NOMO-1 treated with dmso at 0.1 percent for 144 hours (cell line): ENCODE measurements around the gene RNU6-1.
A peak's percentile ranks its signal among the peaks of the same experiment; 100 is the strongest.

Experiments used
- DNase-seq: peaks from one replicate; lab custom pipeline; 2025; ENCODE audit not compliant: unreplicated experiment; lab: John Stamatoyannopoulos, UW

Gene RNU6-1

GRCh38 chr15:67839929-67840748 is at the start of gene RNU6-1:
Gene RNU6-1 (minus strand): TSS chr15:67840045.
- DNase-seq = peak; percentile 94

DNA sequence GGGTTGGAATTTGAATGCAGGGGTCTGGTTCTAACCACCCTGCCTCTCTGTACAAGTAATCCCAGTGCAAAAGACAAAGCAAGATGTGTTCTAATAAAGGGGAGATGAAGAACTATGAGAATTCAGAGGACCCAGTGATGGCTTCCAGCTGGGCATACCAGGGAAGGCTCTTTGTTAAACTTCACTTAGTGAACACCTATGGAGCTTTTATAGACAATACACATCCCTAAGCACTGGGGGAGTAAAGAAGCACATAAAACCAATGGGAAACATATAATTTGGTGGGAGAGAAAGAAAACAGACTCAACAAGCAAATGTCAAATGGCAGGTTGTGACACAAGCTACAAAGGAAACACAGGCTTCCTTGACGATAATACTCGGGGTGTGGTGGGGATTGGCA is 47.9 kb upstream of the RNU6-1 start:
- no peak for DNase-seq

- DNase-seq = no peak
Observed at GRCh38 chr15:67885861-67886260, 46.0 kb upstream of the RNU6-1 start.

- no peak for DNase-seq
Observed at GRCh38 chr15:67885175-67885523, 45.3 kb upstream of the RNU6-1 start.

DNA sequence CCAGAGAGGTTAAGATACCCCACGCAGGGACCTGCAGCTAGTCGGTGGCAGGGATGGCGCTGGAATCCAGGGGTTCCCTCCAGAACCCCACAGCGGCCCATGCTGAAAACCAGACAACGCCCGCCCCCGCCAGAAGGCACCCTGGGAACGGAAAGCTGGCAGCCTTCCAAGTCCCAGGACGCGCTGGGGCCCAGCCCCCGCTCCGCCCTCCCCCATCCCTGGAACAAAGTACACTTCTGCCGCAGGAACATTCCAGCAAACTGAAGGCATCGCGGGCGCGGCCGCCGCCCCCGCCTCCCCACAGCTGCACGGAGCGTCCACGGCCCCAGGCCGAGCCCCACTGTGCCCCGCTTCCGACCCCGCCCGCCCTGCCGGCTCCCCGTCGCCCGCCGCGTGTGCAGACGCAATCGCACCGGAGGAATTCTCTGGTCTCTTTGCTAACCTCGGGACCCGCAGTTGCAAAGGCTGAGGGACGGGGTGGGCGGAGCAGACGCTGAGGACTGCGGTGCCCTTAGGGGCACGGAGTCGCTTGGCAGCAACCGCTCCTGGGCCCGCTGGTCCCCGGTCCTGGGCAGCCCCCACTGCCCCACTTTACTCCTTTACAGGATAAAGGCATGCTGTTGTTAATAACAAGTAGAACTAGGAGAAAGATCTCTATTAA is 44.8 kb upstream of the RNU6-1 start:
- DNase-seq = peak; percentile 39

DNA sequence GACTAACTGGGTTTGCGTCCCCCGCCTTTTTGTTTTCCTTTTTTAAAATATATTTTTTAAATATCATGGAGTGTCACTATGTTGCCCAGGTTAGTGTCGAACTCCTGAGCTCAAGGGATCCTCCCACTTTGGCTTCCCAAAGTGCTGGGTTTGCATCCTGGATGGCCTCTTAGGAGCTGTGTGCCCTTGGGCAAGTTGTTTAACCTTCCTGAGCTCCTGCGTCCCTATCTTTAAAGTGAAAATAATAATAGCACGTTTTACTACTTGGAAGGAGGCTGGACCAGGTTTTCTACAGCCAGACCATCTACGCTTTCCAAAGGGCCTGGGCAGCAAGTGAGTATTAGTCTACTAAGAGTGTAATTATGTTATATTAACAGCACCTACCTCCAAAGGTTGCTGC is 44.2 kb upstream of the RNU6-1 start:
- no peak for DNase-seq

GRCh38 chr15:67883234-67883773 is 43.5 kb upstream of the RNU6-1 start:
- DNase-seq = no peak

DNA sequence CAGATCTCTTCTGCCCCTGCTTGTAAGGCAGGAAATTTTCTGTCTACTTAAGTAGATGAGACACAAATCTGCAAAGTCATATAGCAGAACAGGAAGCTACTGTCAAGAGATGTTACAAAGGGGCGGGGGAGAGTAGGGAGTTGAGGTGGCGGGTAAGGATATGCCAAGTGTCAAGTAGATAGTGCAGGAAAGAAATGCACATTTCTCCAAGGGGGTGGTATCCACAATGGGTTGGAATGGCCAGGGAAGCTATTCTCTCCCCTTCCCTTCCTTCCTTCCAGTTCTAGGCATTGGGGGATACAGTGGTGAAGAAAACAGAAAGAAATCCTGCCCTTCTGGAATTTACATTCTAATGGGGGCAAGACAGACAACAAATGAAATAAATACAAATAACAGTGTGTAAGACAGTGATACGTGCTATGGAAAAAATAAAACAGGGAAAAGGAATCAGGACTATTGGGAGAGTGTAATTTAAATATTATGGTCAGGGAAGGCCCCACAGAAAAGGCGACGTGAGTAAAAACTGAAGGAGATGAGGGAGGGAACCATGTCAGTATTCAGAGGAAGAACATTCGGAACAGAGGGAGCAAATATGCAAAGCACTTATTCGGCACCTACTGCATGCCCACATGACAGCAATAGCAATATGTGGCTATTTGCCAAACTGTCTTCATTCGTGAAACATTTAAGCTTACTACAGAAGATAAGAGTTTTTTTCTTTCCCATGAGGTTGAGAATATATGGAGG is 42.8 kb upstream of the RNU6-1 start:
- DNase-seq = peak; percentile 83

DNA sequence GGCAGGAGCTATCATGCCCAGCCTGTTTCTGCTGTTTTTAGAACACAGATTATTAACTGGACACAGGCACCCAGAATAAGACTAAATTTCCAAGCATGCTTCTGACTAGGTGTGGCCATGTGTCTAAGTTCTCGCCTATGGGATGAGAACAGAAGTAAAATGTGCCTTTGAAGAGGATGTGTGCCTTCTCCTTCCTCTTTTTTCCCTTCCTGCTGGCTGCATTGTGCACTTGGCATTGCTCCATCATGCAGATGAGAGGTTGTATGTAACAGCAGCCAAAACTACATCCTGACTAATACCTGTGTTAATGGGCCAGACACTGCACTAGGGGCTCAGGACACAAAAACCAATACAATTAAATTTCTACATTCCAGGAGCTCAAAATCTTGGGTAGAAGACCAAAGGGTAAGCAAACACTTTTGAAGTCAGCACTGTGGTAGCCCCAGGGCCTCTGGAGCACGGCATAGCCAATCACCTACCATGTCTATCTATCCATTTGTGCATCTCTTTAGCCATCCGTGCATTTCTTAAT is 40.9 kb upstream of the RNU6-1 start:
- peak; percentile 80 for DNase-seq

DNA sequence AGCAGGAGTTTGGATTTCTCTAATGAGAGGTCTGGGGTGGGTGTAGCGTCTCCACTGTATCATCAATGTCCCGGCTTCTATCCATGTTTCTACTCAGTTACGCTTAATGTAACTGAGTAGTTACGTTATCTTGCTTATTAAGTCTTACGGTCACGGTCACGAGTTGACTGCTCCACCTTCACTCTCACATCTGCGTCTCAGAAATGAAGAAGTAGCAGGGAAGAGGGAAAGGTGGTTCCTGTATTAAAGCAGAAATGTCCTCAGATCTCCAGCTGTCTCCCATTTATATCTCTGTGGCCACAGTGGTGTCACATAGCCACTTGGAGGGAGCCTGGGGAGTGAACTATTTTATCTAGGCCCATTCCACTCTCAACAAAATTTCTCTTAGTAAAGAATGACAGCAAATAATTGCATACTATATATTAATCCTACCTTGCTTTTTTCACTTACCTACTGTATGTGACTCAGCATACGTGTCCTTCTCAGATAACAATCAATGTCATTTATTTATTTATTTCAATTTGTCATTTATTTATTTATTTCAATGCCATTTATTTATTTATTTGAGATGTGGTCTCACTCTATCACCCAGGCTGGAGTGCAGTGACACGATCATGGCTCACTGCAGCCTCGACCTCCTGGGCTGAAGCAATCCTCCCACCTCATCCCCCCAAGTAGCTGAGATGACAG is 39.7 kb upstream of the RNU6-1 start:
- peak; percentile 34 for DNase-seq

DNA sequence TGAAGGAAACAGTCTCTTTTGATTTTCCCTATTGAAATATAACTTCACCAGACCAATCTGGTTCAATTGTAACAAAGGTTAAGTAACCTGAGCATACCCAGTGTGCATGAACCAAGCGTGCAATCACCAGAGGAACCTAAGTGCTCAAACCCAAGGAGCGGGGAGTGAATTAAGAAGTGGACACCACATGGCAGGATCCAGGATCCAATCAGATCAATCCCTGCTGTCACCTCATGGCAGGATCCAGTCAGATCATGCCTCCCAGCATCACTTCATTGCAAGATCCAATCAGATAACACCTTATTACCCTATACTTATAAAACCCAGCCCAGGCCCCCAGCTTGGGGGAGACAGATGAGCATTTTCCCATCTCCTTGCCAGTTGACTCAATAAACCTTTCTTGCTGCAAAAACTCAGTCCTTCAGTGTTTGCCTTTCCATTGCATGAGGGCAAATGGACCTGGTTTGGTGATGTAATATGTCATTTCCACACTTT is 38.9 kb upstream of the RNU6-1 start:
- DNase-seq = no peak

DNA sequence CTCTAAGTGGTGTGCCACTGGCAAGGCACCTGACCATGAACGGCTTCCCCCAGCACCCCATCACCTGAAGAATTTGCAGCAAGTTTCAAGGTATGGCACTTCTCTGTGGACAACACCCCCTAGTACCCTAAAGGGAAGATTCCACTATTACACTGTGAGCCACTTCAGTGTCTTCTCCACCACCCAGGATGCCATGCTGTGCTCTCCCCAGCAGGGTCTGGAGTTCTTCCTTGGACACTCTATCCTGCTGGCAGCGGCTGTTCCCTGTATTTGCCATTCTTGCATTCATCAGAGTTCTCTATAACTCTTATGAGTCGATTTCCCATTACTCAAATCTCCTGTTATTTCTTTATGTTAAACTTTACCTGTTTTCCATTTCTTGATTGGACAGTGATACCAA is 33.9 kb upstream of the RNU6-1 start:
- DNase-seq = no peak

- DNase-seq = no peak
Observed at GRCh38 chr15:67870868-67871408, 31.1 kb upstream of the RNU6-1 start.

GRCh38 chr15:67869701-67870100 is 29.9 kb upstream of the RNU6-1 start:
- DNase-seq = no peak

DNA sequence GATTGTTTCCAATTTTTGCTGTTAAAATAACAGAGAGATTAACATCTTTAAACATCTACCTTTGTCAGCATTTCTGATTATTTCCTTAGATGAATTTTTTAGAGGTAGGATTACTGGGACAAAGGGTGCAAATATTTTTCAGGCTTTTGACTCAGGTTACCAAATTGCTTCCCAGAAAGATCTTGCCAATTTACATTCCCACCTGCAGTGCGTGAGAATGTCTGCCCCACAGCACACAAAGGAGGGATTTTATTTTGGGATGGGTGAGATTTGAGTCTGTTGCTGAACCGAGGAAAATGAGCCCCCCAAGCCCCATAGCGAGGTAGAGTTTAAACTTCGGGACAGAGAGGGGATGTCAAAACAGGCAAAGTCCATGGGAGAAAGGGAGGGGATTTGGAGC is 25.9 kb upstream of the RNU6-1 start:
- no peak for DNase-seq

DNA sequence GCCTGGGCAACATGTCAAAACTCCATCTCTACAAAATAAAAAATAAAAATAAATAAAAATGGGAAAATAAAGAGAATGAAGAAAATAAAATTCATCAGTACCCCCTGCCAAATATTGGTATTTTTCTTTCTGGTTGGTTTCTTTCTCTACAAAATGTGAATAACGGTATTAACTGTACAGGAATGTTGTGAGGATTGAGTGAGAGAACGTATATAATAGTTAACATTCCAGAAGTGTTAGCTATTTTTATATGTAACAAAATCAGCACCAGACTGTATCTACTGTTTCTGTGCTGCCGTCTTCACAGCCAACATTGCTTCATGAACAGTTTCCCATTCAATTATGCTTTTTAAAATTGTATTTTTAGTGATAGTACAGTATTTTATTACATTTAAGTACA is 25.5 kb upstream of the RNU6-1 start:
- no peak for DNase-seq

DNA sequence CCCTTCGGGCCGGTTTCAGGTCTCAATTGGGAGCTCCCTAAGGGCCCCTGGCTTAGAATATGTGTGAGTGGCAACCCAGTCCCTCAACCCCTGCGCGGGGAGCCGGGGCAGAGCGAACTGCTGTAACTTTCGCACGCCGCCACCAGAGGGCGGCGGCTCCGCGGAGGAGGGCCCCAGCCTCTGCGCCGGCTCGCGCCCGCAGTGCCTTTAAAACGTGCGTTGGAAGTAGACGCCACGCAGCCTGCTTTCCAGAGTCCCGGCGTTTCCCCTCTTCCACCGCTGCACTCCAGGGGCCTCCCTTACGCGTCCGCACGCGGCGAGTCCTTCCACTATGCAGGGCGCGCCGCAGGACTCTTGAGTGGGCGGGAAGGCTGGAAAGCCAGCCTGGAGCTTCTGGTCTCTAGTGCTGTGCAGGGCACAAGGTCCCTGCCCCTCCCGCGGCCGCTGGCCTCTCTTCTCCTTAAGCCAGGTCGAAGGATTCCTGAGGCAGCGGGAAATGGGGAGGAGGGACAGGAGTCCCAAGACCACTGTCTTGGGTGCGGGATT is 23.7 kb upstream of the RNU6-1 start:
- peak; percentile 61 for DNase-seq

- no peak for DNase-seq
Observed at GRCh38 chr15:67862750-67863441, 23.1 kb upstream of the RNU6-1 start.

GRCh38 chr15:67861983-67862382 is 22.1 kb upstream of the RNU6-1 start:
- DNase-seq = no peak
